SIG-M5 treated with dmso at 0.1 percent for 504 hours (cell line): ENCODE measurements around the gene BRD7.

Source experiments
- DNase-seq: peaks from one replicate; lab custom pipeline; 2025; ENCODE audit not compliant: unreplicated experiment; lab: John Stamatoyannopoulos, UW

BRD7 gene

DNA sequence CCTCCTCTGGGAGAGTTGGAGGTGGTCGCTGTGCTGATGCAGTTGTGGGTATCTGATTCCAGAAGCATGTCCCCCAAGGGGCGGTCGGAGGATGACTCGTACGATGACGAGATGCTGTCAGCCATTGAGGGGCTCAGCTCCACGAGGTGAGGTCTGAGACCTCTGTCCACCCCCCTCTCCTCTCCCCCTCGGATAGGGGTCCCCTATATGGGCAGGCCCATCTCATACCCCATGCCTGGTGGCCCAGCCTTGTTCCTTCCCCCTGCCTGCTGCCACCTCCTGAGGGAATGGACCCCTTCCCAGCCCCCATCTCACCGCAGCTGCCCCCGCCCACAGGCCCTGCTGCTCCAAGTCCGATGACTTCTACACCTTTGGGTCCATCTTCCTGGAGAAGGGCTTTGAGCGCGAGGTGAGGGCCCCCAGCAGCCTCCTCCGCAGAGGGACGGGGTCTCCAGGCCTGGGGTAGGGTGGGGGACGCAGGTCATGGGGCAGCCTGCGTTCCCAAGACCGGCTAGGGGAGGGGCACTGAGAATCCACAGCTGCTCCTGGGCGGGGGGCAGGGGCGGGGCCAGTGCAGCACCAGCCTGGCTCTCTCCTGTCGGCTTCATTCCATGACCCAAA, 63.2 kb downstream of the BRD7 start:
- DNase-seq, result no peak

DNA sequence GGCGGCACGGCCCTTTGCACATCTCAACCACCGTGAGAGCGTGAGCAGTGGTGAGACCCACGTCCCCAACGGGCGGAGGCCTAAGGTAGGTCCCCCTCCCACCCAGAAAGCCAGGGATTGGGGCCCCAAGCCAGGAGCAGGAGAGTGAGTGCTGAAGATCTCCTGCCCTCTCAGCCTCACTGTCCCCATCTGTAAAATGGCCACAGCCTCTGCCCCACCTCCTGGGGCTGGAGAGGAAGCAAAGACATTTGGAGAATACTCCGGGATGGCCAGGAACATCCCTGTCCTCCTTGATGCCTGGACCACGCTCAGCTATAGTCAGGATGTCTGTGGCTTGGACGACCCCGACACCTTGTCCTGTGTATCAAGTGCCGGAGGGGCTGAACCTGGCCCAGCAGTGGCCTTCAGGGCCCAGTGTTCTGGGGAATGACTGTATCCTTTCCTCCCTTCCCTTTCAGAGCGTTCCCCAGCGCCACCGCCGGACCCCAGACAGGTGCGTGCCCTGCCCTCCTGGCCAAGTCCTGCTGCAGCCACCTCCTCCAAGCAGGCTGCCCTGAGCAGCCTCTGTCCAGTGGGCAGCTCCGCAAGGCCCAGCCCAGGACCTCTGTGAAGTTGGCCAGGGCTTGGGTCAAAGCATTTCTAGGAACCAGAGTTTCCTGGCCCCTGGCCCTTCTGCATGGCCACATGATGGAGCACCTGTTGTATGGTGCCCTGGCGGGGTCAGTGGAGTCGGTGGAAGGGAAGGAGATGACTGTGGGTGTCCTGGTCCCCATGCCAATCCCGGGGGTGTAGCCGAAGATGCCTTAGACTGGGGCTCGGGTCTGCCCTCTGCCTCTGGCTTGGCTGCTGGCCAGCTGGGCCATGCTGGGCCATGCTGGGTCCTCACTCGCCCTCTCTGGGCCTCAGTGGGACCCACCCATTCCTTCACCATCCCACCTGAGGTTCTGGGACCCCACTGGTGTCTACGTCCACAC, 64.0 kb downstream of the BRD7 start:
- DNase-seq, result no peak

DNA sequence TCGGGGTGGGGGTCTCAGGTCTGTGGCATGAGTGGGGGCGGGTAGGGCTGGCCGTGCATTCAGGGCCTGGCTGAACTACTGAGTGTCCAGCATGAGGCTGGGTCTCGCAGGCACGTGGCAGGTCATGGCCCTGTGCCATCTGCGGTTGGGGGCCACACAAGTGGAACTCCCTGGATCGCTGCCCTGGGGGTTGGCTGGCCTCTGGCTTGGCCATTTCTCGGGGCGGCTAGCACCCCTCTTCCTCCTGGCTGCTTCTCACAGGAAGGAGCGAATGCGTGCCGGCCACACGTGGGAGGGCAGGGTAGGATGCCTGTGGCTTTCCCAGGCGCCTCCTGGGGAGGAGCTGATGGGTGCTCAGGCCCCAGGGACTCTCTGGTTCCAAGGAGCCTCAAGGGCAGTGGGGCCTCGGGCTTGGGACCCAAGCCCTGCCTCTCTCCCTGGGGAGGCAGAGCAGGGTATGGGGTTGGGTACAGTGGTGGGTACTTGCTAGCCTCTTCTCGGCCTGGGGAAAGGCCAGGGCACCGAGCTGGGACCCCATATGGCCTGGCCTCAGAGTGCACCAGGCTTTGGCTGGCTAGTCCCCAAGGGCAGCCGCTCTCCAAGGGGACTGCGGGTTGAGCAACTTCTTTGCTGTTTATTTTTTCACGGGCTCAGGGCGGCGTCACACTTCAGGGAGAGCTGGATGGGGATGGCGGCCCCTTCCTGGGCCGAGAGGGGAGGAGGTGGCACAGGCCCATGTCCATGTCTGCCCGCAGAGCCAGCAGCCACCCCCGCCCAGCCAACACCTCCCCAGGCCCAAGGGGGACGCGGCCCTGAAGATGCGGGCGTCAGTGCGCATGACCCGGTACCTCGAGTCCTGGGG, 65.0 kb downstream of the BRD7 start:
- no peak for DNase-seq

DNA sequence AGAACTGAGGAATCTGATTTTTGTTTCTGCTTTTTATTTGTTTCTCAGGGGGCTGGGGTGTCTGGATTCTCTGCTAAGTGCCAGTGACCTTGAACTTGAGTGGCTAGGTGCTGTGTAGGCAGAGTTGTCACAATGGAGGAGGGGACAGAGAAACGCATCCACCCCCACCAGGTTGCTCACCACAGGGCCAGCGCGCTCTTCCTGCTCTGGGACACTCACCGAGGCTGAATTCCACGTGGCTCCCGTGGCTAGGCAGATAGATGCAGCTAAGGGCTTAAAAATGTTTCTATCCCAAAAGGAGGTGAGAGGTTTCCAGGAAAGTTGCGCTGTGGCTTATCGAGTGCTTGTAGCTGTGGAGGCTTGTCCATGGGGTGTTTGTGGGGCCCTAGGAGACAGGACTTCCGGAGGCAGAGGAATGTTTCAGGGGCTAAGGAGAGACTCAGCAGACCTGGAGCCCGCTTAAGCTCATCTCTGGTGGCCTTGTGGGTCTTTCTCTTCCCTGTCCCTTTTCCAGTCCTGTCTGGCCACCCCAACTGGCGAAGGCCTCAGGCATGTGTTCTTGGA, 65.7 kb downstream of the BRD7 start:
- no peak for DNase-seq

DNA sequence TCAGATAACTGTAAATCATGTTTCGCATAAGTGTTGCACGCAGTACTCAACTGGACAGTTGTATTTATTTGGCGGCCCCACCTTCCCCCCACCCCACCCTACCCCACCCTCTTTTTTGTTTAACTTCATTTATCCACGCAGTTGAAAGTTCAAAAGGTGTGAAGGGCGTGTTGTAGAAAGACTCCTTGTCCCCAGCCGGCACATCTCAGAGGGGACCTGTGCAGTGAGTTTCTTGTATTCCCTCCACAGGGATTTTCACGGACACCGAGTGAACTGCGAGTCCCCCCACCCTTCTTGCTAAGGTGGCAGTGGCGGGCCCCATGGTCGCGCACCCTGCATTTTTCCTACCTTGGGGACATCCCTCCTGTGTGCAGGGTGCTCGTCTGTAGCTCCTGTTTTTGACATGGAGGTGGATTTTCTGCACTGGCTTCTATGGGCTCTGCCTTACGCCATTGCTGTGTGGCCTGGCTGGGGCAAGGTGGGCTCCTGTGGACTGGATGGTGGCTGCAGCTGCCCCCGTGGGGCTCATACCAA, 66.2 kb downstream of the BRD7 start:
- no peak for DNase-seq

DNA sequence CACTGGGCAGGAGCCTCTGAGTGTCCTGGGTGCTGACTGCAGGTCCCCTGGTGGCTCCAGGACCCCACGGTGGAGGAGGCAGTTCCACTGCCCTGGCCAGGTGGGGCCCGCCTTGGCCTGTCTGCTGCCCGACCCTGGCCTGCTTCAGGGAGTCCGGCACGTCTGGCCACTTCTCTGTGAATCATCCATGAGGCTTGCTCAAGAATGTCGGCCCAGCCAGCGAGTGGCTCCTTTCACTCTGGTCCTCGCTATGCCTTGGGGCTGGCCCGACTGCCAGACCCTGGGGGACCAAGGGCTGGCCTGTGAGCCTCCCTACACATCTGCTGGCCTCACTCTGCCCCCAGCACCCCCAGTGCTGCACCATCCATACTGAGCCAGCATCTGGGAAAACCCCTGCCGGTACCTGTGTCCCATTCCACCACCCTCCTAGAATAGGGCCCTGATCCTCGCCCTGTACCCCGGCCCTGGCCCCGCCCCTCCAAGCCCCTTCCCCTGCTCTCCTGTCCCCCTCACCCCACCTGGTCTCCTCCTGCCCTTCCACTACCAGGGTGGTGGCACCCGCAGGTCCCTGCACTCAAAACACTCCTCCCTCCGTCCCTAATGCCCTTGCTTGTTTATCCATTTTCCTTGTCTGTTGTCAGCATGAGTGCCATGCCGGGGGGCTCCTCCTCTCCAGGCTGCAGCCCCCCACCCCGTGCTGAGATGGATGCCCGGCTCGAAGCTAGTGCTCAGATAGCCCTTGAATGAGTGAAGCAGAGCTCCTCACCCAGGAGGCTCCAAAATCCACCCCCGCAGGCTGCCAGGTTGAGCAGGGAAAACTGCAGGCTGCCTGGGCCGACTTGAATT, 66.9 kb downstream of the BRD7 start:
- no peak for DNase-seq

DNA sequence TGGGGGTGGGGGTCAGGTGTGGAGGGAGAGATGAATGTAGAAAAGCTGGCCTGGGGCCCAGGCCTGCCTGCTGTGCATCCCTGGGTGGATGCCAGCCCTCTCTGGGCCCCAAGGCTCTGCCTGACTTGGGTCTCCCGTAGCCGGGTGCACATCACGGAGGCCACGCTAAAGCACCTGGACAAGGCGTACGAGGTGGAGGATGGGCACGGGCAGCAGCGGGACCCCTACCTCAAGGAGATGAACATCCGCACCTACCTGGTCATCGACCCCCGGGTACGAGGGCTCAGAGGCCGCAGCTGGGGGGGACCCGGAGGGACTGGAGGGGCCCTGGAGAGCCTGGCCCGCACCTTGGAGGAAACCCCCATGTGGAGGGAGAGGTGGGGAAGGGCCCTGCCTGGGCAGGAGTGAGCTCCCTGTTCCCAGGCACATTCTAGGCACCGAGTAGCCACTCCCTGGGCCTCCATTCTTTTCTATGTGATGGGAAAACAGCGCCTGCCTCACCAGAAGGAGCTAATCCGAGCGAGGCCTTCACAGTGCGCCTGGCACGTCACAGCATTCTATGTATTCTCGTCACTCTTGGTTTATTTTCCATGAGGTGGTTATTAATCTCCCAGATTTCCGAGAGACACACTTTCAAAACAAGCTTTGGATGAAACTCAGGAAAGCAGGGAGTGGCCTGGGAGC, 67.7 kb downstream of the BRD7 start:
- no peak for DNase-seq

DNA sequence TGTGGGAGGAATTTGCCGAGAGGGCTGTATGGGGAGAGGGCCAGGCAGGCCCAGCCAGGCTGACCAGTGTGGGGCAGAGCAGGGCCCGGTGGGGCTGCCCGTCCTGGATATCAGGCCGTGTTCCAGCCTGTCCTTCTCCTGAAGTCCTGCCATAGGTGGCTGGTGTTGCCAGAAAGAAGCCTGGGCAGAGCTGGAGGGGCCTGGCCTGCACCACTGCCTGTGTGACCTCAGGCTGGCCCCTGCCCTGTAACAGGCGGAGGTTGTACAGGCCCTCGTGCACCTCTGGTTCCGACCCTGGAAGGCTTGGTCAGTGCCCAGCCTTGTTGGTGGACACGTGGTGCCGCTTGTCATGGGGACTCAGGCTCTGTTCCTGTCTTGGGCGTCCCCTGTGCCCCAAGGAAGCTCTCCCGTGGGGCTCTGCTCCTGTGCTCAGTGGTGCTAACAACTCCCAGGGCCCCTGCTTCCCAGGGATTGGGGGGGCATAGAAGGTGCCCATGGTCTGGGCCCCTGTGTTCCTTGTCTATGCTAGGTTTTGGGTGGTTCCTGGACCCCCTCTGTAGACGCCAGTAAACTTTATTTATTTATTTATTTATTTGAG, 69.2 kb downstream of the BRD7 start:
- no peak for DNase-seq

DNA sequence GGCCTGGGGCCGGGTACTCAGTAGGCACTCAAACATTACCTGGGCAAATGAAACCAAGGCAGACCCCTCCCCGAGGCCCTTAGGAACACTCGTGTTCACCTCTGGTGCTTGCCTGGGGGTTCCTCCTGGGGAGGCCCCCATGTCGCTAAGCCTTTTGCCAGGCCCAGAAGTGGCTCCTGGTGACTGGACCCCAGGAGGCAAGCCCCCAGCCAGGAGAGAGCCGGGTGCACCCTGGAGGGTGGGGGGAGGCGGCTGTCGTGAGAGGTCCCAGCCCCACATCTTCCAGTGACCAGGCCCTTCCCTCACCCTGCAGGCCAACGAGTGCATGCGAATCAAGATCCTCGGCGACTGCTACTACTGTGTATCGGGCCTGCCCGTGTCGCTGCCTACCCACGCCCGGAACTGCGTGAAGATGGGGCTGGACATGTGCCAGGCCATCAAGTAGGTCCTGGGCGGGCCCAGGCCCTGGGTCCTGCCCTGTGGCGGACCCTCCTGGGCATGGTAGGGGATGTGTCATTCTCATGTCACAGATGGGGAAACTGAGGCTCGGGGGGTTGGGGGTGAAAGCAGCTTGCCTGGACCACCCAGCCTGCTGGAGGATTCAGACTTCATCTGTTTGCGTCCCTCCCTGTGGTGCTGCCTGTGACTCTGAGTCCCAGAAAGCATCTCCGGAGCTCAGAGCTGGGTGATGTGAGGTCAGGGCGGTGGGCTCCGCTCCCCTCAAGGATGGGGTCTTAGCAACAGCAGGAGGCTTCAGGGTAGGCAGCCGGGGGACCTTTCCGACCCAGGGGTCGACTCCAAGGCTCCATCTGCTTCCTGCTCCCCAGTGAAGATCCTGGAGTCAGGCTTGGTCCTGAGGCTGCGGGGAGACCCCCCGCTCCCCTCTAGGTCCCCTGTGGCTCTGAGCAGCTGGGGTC, 69.9 kb downstream of the BRD7 start:
- no peak for DNase-seq

DNA sequence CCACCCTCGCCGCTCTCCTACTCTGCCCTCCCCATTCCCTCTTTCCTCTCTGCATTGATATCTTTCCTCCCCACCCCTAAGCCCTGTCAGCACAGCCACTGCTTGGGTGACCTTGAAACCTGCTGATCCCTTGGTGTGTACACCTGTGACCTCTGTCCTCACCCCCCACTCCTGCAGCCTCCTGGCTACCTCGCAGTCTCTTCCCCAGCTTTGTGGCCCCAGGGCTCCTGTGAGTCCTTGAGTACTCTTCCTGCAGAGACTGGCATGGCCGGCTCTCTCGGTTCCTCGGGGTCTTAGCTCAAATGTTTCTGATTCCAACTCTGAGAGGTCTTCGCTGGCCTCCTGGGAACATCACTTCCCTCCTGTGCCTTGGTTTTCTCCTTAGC, 70.7 kb downstream of the BRD7 start:
- DNase-seq, result no peak

DNA sequence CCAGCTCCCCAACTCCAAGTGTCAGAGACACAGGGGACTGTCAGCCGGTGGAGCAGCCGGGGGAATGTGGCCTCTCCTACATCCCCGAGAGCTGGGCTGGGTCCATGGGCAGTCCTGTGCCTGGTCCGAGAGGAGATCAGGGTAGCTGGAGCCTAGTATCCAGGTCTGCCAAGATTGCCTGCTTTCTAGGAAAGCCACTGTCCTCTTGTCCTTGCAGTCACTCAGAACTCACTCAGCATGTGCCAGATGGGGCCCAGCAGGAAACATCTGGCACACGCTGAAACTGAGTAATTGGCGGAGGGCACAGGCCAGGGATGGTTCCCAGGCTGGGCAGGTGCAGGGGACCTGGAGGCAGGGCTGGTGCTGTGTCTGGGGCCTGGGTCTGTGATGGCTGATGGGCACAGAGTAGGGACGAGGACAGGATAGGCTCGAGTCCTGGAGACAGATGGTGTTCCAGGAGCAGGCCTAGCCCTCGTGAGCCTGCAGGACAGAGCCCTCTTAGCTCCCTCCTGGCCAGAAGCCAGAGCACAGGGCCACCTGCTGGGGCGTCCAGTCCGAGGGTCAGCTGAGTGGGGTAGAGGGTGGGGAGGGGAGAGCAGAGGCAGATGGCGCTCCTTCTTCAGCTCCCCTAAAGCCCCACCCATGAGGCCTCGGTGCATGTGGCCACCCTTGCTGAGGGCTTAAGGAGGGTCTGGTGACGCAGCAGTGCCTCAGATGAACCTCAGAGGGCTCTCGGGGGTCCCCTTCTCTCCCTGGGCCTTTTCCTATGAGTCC, 71.3 kb downstream of the BRD7 start:
- no peak for DNase-seq

DNA sequence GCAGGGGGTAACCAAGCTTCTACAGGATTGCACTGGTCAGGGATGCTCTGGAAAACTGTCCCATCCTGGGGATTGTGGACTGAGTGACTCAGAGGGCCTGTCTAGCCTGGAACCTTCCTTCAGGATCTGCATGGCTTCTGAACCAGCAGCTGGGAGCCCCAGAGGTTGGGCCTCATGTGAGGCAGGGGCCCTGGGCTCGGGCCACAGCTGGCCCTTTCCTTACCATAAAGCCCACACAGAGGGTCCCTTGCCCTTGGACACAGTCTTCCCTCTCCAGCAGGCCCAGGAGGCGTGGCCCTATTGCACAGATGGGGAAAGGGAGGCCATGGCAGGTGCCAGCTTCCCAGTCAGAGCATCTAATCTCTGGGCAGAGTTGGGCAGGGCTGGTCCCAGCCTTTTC, 72.0 kb downstream of the BRD7 start:
- no peak for DNase-seq

DNA sequence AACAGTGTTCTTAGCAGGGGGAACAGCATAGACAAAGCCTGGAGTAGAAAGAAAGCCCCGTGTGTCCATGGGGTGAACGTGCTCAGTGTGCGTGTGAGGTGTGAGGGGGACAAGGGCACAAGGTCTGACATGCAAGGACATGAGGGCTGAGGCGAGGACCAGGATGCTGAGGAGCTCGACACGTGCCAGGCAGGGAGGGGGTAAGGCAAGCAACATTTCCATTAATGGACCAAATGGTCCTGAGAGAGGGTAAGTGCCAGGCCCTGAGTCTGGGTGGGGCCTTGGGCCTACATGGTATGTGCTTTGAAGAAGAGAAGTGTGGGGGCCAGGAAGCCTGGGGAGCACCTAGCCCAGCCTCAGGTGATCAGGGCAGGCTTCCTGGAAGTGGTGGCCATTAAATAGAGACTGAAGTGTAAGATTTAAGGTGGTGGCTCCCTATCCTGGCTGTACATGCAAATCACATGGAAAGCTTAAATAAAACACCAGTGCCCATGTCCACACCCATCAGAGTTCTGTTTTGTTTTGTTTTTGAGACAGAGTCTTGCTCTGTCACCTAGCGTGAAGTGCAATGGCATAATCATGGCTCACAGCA, 73.2 kb downstream of the BRD7 start:
- no peak for DNase-seq

DNA sequence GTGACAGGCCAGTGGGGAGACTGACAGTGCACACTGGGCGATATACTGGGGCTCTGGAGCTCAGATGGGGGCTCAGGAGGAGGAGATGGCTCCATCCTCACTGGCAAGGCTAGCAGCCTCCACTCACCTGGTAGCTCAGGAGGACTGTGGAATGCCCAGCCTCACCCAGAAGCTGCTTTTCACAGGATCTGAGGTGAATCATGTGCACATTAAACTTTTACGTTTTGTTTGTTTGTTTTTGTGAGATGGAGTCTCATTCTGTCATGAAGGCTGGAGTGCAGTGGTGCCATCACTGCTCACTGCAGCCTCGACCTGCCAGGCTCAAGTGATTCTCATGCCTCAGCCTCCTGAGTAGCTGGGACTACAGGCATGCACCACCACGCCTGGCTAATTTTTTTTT, 73.8 kb downstream of the BRD7 start:
- DNase-seq, result no peak

DNA sequence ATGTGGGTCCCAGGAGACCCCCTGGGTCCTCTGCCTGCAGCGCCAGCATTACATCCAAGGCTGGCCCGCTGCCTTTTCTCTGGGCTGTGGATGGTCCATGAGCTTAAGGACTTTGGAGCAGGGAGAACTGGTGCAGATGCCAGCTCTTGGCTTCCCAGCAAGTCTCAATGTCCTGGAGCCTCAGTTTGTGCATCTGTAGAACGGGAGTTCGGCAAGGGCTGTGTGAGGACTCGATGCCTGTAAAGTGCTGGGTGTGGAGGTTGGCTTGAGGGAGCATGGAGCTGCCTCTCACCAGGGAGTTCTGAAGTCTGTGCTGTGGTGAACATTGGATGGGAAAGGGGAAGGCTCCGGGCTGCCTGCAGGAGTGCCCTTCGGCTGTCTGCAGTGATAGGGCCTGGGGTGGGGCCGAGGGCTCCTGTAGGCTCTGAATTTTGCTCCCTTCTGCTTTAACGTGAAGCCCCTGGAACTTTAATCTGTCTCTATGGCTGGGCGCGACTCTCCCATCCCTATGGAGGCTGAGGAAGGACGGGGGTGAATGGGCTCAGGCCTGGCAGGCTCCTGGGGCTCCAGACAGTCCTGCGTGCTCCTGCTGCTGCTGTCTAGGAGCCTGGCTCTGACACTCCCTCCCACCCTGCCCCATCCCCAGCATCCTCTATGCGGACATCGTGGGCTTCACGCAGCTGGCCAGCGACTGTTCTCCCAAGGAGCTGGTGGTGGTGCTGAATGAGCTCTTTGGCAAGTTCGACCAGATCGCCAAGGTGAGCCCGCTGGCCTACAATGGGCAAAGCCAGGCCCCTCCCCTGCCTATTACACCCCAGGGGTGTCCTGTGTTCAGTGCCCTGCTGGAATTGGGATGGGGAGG, 74.6 kb downstream of the BRD7 start:
- DNase-seq, result no peak
